HFF-Myc (cell line): ENCODE data around the gene TNFAIP3.
"Not testable (repeated sequence)": the region's sequence is repeated elsewhere in the genome, so short reads cannot be mapped to it uniquely, and the experiment has no call there.

Source experiments
- DNase-seq: peaks from one replicate; pipeline ENCODE4 v3.0.0-alpha.2; 2011; ENCODE audit warnings: low read depth; ENCODE audit errors: extremely low read depth
- H3K4me3 ChIP-seq: replicated peaks from 2 replicates; pipeline ENCODE4 v1.5.1; 2011; ENCODE audit warnings: low read depth, mild to moderate bottlenecking, control low read depth, low read length
- TF ChIP-seq, protein P1 (sequence below): IDR thresholded peaks from 2 replicates; pipeline ENCODE4 v1.5.1; 2012; ENCODE audit warnings: mild to moderate bottlenecking, low read depth, low read length, control low read depth; ENCODE audit errors: missing control alignments

Gene TNFAIP3

DNA sequence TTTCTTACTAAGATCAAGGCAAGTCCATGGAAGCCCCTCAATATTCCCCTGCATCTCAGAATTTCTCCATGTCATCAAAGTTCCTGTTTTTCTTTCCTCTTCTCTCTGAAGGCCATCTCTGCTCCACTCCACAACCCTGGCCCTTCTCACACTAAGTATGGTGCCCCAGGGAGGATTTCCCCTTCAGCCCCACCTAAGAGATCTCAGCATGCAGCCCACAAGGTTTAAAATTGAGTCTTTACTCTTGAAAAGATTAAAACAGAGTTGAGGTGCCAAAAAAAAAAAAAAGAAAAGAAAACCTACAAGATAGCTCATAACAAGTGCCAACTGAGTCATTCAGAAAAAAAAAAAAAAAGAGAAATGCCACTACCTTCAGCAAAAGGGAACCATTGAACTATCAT lies 36.5 kb upstream of the TNFAIP3 start:
- TF ChIP-seq, protein P1, sequence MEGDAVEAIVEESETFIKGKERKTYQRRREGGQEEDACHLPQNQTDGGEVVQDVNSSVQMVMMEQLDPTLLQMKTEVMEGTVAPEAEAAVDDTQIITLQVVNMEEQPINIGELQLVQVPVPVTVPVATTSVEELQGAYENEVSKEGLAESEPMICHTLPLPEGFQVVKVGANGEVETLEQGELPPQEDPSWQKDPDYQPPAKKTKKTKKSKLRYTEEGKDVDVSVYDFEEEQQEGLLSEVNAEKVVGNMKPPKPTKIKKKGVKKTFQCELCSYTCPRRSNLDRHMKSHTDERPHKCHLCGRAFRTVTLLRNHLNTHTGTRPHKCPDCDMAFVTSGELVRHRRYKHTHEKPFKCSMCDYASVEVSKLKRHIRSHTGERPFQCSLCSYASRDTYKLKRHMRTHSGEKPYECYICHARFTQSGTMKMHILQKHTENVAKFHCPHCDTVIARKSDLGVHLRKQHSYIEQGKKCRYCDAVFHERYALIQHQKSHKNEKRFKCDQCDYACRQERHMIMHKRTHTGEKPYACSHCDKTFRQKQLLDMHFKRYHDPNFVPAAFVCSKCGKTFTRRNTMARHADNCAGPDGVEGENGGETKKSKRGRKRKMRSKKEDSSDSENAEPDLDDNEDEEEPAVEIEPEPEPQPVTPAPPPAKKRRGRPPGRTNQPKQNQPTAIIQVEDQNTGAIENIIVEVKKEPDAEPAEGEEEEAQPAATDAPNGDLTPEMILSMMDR: no peak
- DNase-seq: no peak
- H3K4me3 ChIP-seq: no peak overlapping the region

DNA sequence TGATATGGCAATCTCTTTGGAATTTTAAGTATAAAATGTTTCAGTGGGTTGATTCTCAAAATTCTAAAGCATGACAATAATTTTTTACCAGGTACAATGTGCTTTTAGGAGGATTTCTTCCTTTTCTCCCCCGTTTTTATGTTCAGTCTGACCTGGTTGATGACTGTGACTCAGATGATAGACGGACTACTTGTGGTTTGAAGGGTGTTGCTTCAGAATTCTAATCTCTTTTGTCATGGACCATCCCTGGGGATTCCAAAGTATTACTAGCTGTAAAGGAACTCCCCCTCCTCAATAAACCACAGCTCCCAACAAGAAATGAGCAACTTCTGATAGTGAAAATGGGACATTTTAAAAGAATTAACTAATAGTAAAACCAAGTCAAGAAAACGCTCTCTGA lies 34.9 kb upstream of the TNFAIP3 start:
- no peak for DNase-seq
- H3K4me3 ChIP-seq: no peak overlapping the region
- TF ChIP-seq, protein P1: no peak

DNA sequence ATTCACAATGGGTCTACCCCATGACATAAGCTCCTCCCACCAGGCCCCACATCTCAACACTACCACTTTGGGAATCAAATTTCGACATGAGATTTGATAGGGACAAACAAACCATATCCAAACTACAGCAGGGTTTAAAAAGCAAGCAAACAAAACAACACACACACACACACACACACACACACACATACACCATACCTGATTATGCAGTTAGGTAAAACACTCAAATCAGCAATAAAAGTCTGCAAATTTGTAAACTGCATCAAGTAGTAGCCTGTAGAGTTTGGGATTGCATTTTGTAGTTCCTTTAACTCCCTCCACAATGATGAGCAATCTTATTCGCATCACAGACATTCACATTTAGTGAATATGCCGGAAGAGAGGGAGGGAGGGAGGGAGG lies 32.6 kb upstream of the TNFAIP3 start:
- H3K4me3 ChIP-seq: no peak overlapping the region
- no peak for DNase-seq
- TF ChIP-seq, protein P1: no peak

DNA sequence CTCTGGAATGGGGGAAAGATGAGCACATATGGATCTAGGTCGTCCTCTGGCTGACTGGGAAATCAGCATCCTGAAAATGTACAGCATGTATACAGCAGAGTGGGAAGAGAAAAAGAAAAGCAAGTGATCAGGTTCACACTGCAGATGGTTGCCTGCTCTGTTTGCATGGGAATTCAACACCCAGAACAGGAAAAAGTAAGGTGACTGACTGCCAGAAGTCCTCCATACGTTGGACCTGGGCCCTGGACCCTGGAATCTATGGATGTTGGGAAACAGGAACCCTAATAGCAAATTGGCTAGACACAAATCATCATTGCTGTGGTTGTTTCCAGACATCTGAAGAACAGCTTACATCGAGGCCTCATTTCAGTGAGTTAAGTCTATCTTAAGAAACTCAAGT lies 30.3 kb upstream of the TNFAIP3 start:
- no peak overlapping the region for H3K4me3 ChIP-seq
- TF ChIP-seq, protein P1: no peak
- no peak for DNase-seq

DNA sequence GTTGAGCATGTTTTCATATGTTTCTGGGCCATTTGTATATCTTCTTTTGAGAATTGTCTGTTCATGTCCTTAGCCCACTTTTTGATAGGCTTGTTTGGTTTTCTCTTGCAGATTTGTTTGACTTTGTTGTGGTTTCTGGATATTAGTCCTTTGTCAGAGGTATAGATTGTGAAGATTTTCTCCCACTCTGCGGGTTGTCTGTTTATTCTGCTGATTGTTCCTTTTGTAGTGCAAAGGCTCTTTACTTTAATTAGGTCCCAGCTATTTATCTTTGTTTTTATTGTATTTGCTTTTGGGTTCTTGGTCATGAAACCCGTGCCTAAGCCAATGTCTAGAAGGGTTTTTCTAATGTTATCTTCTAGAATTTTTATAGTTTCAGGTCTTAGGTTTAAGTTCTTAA lies 29.0 kb upstream of the TNFAIP3 start:
- H3K4me3 ChIP-seq, DNase-seq: not testable (repeated sequence)

DNA sequence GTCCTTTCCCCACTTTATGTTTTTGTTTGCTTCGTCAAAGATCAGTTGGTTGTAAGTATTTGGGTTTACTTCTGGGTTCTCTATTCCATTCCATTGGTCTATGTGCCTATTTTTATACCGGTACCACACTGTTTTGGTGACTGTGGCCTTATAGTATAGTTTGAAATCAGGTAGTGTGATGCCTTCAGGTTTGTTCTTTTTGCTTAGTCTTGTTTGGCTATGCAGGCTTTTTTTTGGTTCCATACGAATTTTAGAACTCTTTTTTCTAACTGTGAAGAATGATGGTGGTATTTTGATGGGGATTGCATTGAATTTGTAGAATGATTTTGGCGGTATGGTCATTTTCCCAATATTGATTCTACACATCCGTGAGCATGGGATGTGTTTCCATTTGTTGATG lies 28.5 kb upstream of the TNFAIP3 start:
- not testable (repeated sequence) for DNase-seq

DNA sequence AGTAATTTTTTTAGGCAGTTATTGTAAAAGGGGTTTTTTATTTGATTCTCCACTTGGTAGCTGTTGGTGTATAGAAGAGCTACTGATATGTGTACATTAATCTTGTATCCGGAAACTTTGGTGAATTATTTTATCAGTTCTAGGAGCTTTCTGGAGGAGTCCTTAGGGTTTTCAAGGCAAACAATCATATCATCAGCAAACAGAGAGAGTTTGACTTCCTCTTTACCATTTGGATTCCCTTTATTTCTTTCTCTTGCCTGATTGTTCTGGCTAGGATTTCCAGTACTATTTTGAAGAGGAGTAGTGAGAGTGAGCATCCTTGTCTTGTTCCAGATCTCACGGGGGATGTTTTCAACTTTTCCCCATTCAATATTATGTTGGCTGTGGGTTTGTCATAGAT lies 28.0 kb upstream of the TNFAIP3 start:
- DNase-seq: no peak
- TF ChIP-seq, protein P1: no peak
- no peak overlapping the region for H3K4me3 ChIP-seq

More for the DNA sequence above, 28.5 kb upstream of the TNFAIP3 start:
- not testable (repeated sequence) for H3K4me3 ChIP-seq

DNA sequence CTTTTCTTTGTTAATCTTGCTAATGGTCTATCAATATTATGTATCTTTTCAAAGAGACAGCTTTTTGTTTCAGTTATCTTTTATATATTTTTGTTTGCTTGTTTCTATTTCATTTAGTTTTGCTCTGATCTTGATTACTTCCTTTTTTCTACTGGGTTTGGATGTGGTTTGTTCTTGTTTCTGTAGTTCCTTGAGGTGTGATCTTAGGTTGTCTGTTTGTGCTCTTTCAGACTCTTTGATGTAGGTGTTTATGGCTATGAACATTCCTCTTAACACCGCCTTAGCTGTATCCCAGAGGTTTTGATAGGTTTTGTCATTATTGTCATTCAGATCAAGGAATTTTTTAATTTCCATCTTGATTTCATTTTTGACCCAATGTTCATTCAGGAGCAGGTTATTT lies 26.8 kb upstream of the TNFAIP3 start:
- H3K4me3 ChIP-seq: no peak overlapping the region
- no peak for DNase-seq
- TF ChIP-seq, protein P1: no peak
